Erythroblast (primary cell): Measurements from ENCODE around the gene TOR1AIP2.

ENCODE experiments used
- GATA1 ChIP-seq: IDR thresholded peaks from 2 replicates; pipeline ENCODE4 v1.6.1; 2011; ENCODE audit warnings: low read depth, mild to moderate bottlenecking, control low read depth, low read length, moderate library complexity
- POLR2A ChIP-seq: IDR thresholded peaks from 2 replicates; pipeline ENCODE4 v1.6.1; 2011; ENCODE audit warnings: mild to moderate bottlenecking, low read length

GRCh38 chr1:179813626-179814545 lies 63.7 kb downstream of the TOR1AIP2 start:
- TF ChIP-seq POLR2A: no peak
- no peak for TF ChIP-seq GATA1
